NCI-H526 (cell line): ENCODE data around the gene MTG2.

Experiments
- DNase-seq, 2 experiments: peaks; one replicate each; lab custom pipeline; 2025; lab: John Stamatoyannopoulos, UW

The MTG2 gene

DNA sequence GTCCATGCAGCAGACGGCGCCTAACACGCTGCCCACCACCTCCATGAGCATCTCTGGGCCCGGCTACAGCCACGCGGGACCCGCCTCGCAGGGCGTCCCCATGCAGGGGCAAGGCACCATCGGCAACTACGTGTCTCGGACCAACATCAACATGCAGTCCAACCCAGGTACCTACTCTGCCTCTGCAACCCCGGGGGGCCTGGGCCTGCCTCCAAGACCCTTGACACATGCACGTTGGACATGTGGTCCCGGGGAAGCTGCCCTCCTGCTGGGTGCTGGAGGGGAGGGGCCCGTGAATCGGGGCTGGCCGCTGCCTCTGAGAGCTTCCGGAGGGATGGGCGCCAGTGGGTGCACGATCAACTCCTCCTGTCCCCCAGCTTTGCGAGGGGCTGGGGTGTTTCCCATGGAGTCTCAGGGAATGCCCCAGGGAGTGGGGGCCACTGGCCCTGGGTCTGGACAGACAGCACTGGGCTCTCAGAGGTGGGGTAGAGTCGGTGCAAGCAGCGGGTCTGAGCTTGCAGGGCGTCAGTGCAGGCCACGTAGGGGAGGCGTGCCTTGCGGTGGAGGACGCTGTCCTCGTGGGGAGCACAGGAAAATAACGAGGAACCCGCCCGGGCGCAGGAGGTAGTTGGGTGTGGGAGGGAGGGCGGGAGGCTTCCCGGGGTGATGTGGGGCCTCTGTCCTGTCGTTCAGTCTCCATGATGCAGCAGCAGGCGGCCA lies 19.9 kb upstream of the MTG2 start:
- DNase-seq, result no peak

DNA sequence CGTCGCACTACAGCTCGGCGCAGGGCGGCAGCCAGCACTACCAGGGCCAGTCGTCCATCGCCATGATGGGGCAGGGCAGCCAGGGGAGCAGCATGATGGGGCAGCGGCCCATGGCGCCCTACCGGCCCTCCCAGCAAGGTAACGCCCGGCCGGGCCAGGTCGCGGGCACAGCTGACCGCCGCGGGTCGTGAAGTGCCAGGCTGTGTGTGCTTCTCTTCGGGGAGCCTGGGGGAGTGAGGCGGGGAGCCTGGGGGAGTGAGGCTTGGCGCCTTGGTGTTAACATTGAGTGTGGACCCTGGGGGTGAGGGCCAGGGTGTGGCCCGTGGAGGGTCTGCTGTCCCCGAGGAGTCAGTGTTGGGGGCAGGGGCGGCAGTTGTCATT lies 19.4 kb upstream of the MTG2 start:
- DNase-seq, result no peak

DNA sequence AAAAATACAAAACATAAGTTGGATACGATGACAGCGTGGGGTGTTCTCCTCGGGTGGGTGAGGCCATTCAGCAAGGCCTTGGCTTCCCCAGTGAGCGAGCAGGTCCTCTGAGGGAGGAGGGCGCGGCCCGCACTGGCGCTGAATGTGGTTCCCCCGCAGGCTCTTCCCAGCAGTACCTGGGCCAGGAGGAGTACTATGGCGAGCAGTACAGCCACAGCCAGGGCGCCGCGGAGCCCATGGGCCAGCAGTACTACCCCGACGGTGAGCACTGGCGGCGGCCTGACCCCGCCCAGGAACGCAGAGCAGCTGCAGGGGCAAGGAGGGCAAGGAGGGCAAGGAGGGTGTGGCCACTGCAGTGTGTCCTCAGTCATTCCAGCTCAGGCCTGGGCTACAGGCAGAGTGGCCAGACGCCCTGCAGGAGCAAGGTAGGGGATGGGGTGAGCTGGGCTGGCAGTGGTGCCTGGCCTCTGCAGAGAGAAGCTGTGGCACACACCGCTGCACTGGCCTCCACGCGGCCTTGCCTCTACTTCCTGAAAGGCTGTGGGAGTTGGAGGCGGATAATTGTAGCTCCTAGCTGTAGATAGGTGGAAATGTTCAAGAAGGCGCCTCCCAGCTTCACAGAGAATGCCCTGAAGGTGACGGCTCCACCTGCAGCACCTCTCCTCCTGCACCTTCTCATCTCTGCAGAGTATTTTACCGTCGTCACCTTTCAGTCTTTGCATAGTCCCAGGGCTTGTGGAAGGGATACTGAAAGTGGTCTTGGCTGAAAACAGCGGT lies 18.7 kb upstream of the MTG2 start:
- no peak for DNase-seq

DNA sequence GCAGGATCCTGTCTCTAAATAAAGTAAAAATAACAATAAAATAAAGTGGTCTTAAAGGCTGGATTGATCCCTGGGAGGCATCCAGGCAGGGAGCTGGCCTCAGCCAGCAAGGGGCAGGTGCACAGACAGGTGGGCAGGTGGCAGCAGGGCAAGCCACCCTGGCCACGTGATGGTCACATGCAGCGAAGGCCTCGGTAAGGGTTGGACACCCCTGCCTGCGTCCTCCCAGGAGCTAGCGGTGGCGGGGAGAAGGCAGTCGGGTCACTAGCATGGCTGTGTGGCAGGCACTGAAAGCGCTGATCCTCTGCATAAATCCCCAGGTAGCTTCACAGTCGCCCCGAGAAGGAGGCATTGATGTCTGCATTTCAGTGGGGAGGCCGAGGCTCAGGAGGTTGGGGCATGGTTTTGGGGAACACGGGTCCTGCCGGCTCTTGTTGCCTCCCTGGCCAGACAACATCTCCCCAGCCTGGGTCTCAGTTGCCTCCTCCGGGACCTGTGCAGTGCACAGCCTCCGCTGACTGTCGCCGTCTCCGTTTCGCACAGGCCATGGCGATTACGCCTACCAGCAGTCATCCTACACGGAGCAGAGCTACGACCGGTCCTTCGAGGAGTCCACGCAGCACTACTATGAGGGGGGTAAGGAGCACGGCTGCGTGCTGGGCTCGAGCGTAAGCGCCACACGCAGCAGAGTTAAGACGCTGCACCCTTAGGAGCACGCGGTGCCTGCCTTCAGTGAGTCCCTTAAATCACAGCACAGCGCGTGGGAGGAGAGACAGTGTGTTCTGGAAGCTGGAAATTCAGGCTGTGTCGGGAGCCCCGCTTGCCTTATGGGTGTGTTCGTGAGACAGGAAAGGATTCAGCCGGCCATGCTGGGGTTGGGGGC lies 17.7 kb upstream of the MTG2 start:
- no peak for DNase-seq

DNA sequence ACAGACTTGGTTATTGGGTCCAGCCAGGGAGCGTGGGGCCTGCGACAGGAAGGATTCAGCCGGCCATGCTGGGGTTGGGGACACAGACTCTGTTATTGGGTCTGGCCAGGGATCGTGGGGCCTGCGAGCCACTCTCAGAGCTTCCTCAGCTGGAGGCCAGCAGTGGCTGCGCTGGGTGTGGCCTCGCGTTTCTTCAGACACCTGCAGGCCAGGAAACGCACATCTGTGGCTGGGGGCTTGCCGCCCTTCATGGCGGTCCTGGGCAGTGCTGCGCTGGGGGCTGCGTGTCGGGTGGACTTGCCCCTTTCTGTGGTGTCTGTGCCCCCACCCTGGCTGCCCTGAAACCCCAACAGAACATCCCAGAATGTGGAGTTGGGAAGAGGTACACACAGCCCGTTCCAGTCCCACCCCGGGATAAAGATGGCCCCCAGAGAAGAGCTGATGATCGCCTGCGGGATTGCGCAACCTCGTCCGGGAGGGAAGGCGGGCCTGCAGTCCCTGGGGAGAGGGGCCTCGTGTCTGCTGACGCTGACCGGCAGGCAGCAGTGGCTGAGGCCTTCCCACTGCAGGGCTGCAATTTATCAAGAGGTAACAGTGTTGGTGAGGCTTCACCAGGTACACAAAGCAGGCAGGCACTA lies 16.9 kb upstream of the MTG2 start:
- no peak for DNase-seq

DNA sequence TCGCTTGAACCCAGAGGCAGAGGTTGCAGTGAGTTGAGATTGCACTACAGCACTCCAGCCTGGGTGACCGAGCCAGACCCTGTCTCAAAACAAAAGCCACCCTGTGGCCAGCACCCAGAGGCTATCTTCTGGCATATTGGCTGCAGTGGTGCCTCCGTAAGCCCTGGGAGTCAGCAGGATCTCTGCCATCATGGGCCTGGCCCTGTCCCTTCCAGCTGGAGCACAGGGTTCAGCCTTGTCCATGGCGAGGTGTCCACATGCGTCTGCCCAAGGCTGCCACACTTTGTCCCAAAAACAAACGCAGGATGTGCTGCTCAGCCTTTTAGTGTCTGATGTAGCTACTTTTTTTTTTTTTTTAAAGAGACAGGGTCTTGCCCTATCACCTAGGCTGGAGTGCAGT lies 15.4 kb upstream of the MTG2 start:
- DNase-seq, result no peak

GRCh38 chr20:62168061-62168460 lies 14.8 kb upstream of the MTG2 start:
- DNase-seq, result no peak

GRCh38 chr20:62168890-62169435 lies 13.9 kb upstream of the MTG2 start:
- DNase-seq, result no peak

DNA sequence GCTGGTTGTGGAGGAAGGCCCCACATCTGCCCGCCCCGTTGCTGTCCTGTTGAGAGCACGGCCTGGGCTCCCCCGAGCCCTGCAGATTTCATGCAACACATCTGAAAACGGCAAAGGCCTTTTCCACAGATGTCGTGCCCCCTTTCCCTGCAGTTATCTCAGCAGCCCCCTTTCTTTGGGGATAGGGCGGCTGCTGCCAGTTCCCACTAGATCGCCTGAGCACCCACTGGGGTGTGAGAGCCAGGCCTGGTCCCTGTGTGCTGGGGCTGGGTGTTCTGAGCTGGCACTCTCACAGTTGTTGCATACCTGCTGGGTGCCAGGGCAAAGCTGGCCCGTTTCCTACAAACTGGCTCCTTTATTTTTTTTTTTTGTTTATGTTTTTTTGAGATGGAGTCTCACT lies 12.3 kb upstream of the MTG2 start:
- DNase-seq, result no peak

- DNase-seq, result no peak
These were observed 11.6 kb upstream of the MTG2 start for GRCh38 chr20:62171245-62171644.

- no peak for DNase-seq
These were observed 10.2 kb upstream of the MTG2 start for GRCh38 chr20:62172666-62173065.

DNA sequence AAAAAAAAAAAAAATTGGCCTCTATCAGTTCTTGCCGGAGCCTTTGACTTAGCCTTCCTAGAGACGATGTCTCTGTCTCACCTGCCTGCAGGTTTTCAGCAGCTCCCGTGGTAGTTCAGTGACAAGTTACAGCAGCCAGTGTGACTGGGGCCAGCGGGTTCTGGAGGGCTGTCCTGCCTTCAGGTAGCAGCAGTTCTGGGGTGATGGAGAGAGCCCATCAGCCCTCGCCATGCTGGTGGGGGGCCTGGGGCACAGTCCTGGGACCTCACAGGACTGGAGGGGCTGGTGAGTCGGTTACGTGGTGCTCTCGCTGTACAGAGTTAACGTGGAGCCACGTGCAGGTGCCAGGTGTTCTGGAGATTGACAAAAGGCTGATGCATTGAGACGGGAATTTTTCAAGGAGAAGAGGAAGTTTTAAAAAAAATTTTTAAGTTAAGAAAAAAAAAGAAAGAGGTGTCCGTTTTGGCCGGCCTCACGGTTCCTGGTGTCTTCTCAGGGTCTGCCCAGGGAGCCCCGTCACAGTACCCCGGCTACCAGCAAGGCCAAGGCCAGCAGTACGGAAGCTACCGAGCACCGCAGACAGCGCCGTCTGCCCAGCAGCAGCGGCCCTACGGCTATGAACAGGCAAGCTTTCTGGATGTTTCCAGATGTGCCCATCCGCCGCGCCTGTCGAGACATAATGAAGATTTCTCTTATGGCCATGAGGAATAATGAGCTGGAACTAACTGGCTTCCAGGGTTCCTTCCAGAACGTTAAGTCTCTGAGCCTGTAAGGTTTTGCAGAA lies 8.6 kb upstream of the MTG2 start:
- no peak for DNase-seq

DNA sequence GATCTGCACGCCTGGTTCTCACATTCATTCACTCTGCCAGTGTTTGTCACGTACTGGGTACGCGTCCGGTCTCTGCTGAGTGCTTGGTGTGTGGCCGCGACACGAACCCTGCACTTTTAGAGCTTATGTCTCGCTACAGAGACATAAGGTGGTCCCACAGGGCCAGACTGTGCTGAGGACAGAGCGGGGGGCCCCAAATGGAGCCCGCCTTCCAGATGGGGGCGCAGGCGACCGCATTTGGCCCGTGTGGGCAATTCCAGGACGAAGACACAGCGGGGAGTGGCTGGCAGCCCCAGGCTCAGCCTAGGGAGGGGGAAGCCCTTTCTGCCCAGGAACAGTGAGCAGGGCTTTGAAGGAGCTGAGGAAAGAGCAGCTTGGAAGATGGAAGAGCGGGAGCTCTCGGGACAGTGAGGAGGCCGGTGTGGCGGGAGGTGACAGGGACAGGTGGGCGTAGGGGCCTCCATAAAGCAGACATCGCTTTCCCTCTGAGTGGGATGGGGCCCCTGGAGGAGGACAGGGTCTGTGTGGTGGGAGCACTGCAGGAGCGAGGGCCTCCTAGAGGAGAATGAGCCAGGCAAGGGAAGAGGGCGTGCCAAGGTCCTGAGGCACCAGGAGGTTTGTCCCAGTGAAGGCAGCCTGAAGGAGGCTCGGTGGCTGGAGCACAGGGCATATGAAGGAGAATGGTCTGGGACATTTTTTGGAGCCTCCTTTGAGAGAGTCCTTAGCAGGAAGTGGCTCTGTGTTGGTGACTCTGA lies 7.8 kb upstream of the MTG2 start:
- no peak for DNase-seq

- DNase-seq, result no peak
These were observed 7.1 kb upstream of the MTG2 start for GRCh38 chr20:62175711-62176110.

GRCh38 chr20:62176866-62177265 lies 6.0 kb upstream of the MTG2 start:
- DNase-seq, result no peak

DNA sequence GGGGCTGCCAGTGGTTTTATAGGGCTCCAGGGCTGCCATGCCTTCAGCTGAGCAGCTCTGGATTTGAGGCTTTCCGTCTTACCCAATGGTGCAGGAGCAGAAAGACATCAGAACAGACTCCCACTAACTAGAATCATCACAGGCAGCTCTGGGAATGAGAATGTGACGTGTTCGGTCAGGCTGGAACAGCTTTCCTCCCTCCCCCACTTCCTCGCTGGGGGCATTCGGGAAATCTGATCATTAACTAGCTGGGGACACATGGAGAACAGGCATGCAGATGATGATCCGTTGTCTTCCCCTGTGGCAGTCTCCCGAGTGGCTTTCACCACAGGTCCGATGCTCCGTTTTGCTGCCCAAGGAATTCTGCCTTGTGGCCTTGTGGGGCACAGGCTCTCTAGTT lies 5.5 kb upstream of the MTG2 start:
- no peak for DNase-seq

DNA sequence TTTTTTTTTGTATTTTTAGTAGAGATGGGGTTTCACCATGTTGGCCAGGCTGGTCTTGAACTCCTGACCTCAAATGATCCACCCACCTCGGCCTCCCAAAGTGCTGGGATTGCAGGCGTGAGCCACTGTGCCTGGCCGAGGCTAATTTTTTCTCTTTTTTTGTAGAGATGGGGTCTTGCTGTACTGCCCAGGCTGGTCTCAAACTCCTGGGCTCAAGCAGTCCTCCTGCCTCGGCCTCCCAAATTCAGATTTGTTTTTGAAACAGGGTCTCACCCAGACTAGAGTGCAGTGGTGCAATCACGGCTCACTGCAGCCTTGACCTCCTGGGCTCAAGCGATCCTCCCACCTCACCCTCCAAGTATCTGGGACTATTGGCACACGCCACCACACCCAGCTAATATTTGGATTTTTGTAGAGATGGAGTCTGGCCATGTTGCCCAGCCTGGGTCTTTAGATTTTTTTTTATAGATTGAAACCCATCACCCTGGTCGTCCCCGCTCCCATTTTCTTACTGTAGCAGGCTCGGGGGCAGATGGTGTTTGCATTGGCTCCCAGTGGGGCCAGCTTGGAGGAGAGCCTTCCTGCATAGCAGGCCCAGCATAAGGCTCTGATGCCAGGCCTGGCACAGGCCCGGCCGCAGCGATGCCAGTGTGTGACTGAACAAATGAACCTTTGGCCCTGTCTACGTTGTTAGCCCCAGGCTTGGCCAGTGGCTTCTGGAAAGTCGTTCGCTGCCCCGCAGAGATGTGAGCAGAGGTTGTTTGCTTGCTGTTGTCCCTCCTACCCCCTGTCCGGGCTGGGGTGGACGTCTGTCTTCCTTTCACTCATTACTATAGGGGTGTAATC lies 4.3 kb upstream of the MTG2 start:
- no peak for DNase-seq

DNA sequence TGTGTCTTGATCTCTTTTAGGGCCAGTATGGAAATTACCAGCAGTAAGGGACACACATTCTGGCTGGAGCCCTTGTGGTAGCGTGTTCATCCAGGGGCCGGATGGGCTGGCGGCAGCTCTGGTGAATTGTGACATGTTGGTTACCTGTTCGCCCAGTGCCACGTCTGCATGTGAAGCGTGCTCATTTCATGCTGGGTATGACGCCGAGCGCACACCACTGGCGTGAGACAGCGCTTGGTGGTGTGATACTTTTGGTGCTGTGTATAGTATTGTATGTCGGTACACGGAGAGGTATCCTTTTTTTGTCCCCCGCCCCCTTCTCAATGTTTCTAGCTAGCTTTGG lies 3.7 kb upstream of the MTG2 start:
- no peak for DNase-seq

- no peak for DNase-seq
These were observed 1.0 kb upstream of the MTG2 start for GRCh38 chr20:62181808-62182207.
